Activated T-cell treated with anti-CD3 and anti-CD28 coated beads for 48 hours (primary cell): Measurements from ENCODE around the gene SLC6A8.
"Not testable (repeated sequence)": the region's sequence is repeated elsewhere in the genome, so short reads cannot be mapped to it uniquely, and the experiment has no call there.

Experiments
- DNase-seq: peaks from one replicate; pipeline ENCODE4 v3.0.0-alpha.2; 2020; ENCODE audit warnings: low read depth

The SLC6A8 gene

GRCh38 chrX:153693216-153694086 is 5.7 kb downstream of the SLC6A8 start:
- DNase-seq: no peak

- DNase-seq: not testable (repeated sequence)
Observed at GRCh38 chrX:153694256-153694655, 6.5 kb downstream of the SLC6A8 start.

- DNase-seq: no peak
Observed at GRCh38 chrX:153694687-153695270, 7.1 kb downstream of the SLC6A8 start.

- no peak for DNase-seq
Observed at GRCh38 chrX:153696100-153696499, 8.4 kb downstream of the SLC6A8 start.

- not testable (repeated sequence) for DNase-seq
Observed at GRCh38 chrX:153696538-153696937, 8.8 kb downstream of the SLC6A8 start.

- not testable (repeated sequence) for DNase-seq
Observed at GRCh38 chrX:153696986-153697722, 9.4 kb downstream of the SLC6A8 start.

GRCh38 chrX:153697924-153698865 is 10.5 kb downstream of the SLC6A8 start:
- no peak for DNase-seq

- not testable (repeated sequence) for DNase-seq
Observed at GRCh38 chrX:153699210-153699783, 11.6 kb downstream of the SLC6A8 start.

- not testable (repeated sequence) for DNase-seq
Observed at GRCh38 chrX:153699784-153700371, 12.2 kb downstream of the SLC6A8 start.

GRCh38 chrX:153700376-153700945 is 12.7 kb downstream of the SLC6A8 start:
- DNase-seq: no peak

GRCh38 chrX:153700967-153701366 is 13.2 kb downstream of the SLC6A8 start:
- DNase-seq: no peak

GRCh38 chrX:153701706-153702105 is 14.0 kb downstream of the SLC6A8 start:
- DNase-seq: no peak

GRCh38 chrX:153702336-153703035 is 14.8 kb downstream of the SLC6A8 start:
- no peak for DNase-seq

GRCh38 chrX:153703036-153703370 is 15.3 kb downstream of the SLC6A8 start:
- DNase-seq: no peak

- no peak for DNase-seq
Observed at GRCh38 chrX:153704021-153704526, 16.3 kb downstream of the SLC6A8 start.

GRCh38 chrX:153704631-153705402 is 17.1 kb downstream of the SLC6A8 start:
- not testable (repeated sequence) for DNase-seq

- not testable (repeated sequence) for DNase-seq
Observed at GRCh38 chrX:153705403-153706060, 17.8 kb downstream of the SLC6A8 start.

GRCh38 chrX:153706799-153707198 is 19.1 kb downstream of the SLC6A8 start:
- no peak for DNase-seq
